SHP77 treated with DMSO at 0.1 percent for 48 hours (cell line): ENCODE data around the gene FCHO1.

Experiments
- DNase-seq: peaks from one replicate; lab custom pipeline; 2025; lab: John Stamatoyannopoulos, UW

The FCHO1 gene

GRCh38 chr19:17751103-17751911, at the start of gene FCHO1:
Gene FCHO1, plus strand, starts transcription at chr19:17751477. Its CDS starts 3,688 bp downstream, at chr19:17755165.
- DNase-seq, result no peak

- DNase-seq, result no peak
Measured at GRCh38 chr19:17703824-17704463, 47.3 kb upstream of the FCHO1 start.

DNA sequence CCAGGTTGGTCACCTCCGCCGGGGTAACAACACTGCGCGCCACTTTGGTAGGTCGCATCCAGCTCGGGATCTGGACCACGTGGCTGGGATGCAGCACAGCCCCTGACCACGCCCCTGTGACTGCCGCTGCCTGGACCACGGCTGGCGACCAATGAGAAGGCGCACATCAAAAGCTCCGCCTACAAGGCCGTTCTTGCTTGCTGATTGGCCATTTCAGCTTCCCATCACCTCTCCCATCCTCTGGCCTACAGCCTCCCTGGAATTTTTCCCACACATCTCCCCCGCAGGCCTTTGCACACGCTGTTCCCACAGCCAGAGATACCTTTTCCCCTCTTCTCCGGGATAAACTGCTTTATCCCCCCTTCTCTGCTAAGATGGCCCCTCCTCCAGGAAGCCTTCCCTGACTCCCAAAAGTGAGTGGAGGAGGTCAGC, 44.5 kb upstream of the FCHO1 start:
- DNase-seq, result no peak

DNA sequence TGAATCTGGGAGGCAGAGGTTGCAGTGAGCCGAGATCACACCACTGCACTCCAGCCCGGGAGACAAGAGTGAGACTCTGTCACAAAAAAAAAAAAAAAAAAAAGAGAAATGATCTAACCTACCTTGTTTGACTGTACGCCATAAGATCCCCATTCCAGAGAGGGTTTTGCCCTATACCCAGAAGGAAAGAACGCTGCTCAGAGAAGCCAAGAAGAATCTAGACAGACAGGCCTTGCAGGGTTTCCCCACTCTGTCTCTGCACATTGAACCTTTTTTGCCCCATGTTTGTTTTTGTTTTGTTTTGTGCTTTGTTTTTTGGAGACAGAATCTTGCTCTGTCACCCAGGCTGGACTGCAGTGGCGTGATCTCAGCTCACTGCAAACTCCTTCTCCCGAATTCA, 39.4 kb upstream of the FCHO1 start:
- no peak for DNase-seq

- no peak for DNase-seq
Measured at GRCh38 chr19:17716309-17716929, 34.9 kb upstream of the FCHO1 start.

GRCh38 chr19:17718550-17718946, 32.7 kb upstream of the FCHO1 start:
- DNase-seq, result no peak

DNA sequence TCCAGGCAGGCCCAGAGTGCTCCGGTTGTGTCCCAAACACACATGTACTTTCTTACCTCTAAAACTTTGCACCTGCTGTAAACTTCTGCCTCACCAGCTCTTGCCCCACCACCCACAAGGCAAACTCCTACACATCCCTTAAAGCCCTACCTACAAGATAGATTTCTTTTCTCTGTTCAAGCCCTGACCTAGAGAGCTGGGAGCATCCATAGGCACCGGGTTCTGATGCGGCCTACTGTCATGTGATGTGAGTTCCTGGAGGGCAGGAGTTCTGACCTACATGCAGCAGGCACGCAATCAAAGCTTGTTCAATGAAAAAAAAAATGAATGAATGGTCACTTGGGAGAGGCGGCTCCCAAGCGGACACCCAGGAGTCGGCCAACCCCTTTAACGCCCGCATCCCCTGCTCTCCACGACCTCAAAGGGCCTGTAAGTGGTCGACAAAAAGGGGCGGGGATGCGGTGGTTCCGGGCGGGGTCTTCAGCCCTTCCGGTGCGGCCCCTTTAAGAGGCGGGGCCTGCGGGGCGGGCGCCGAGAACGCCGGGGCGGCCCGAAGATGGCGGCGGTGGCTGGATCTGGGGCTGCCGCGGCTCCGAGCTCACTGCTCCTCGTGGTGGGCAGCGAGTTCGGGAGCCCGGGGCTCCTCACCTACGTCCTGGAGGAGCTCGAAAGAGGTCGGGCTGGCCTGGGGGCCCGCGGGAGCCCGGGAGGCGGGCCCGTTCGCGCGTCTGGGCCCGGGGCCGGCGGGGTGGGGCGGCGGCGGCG, 32.1 kb upstream of the FCHO1 start, which contains the start of gene MAP1S:
Gene MAP1S (plus strand): TSS at position 534 of the 765 bp plus-strand sequence. CDS start 23 bp downstream, at position 557.
- no peak for DNase-seq

DNA sequence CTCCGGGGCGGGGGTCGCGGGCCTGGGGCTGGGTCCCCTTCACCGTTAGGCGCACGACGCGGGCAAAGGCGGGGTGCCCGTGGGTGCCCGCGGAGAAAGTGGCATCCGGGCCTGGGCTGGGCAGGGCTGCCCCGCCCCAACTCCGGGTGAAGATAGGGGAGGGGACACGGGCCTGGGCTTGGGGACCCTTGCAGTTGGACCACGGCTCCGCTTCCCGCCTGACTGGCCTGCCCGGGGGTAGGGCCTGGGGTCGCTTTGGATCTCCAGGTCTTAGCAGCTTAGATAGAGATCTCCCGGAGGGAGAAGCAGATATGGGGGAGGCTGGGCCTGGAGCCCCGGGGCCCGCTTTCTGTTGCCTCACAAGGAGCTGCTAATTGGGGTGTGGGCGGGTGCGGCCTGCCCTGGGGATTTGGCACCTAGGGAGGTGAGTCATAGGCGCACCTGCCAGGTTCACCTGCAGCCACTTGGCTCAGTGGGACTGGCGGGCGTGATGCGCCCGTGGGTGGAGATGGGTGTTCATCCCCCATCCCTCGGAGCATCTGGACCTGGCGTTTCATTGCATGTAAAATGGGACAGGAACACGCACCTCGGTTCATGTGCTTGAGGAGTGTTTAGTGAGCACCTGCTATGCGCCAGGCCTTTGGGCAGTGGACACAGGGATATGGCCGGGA, 31.4 kb upstream of the FCHO1 start:
- no peak for DNase-seq

DNA sequence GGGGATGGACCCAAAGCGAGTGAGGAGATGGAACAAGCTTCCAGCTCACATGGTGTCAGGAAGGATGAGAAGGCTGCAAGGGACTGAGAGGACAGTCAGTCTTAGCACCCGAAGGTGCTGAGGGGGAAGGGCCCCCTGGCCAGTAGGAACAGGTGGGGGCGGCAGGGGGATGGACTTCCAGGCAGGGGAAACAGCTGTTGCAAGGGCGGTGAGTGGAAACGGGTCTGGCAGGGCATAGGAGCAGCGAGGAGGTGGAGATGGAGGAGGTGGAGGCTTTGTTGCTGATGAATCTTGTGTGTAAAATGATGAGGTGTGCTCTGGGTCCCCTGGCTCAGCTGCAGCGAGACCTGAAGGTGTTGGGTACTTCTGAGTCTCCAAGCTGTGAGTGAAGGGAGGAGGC, 30.8 kb upstream of the FCHO1 start:
- DNase-seq, result no peak

DNA sequence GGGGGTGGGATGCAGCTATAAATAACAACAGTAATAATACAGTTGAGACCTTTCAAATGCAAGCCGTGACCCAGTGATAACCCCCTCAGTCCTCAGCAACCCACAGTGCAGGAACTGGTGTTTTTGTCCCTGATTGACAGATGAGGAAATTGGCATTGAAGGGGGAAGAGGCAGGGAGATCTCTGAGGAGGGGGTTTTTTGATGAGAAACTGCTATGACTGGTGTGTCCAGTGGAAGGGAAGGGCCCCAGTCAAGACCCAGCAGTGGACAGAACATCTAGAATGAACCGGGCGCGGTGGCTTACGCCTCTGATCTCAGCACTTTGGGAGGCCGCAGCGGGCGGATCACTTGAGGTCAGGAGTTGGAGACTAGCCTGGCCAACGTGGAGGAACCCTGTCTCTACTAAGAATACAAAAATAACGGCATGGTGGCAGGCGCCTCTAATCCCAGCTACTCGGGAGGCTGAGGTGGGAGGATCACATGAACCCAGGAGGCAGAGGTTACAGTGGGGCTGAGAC, 30.1 kb upstream of the FCHO1 start:
- DNase-seq, result no peak

- DNase-seq, result no peak
Measured at GRCh38 chr19:17721821-17722220, 29.5 kb upstream of the FCHO1 start.

DNA sequence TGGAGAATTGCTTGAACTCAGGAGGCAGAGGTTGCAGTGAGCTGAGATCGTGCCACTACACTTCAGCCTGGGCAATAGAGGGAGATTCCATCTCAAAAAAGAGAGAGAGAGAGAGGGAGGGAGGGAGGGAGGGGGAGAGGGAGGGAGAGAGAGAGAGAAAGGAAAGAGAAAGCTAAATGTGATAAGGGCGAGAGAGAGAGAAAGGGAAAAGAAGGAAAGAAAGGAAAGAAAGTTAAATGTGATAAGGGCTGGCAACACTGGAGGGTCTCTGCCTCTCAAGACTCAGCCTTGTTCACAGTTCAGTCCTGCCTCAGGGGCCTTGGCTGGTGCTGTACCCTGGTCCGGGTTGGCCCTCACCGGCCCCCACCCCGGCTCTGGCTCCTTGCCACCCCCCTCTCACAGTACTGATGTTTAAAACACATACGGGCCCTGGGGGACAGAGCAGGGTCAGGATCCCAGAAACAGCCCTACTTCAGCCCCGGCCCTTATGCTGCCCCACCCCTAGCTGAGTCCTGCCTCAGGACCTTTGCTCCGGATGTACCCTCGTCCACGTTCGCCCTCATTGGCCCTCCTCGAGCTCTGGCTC, 28.5 kb upstream of the FCHO1 start:
- DNase-seq, result no peak

DNA sequence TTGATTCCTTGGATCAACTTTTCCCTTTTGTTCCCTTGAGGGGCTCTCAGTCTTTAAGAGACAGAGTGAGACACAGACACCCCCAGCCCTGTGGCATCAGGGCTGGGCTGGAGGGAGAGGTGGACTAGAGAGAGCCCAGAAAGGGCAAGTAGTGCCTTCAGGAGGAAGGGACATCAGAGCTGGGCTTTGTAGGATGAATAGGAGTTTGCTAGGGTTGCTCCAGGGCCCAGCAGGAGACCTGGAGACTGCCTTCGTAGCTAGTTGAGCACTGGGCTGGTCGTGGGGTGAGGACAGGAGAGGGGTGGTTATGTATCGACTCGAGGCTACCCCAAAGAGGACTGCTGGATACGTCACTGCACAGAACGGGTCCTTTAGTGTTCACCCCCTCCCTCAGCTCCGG, 26.6 kb upstream of the FCHO1 start:
- DNase-seq, result no peak

GRCh38 chr19:17725422-17726078, 25.7 kb upstream of the FCHO1 start:
- DNase-seq, result no peak

DNA sequence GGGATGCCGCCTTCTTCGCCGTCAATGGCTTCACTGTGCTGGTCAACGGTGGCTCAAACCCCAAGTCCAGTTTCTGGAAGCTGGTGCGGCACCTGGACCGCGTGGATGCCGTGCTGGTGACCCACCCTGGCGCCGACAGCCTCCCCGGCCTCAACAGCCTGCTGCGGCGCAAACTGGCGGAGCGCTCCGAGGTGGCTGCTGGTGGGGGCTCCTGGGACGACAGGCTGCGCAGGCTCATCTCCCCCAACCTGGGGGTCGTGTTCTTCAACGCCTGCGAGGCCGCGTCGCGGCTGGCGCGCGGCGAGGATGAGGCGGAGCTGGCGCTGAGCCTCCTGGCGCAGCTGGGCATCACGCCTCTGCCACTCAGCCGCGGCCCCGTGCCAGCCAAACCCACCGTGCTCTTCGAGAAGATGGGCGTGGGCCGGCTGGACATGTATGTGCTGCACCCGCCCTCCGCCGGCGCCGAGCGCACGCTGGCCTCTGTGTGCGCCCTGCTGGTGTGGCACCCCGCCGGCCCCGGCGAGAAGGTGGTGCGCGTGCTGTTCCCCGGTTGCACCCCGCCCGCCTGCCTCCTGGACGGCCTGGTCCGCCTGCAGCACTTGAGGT, 25.0 kb upstream of the FCHO1 start:
- no peak for DNase-seq

- DNase-seq, result no peak
Measured at GRCh38 chr19:17726964-17727773, 24.1 kb upstream of the FCHO1 start.

DNA sequence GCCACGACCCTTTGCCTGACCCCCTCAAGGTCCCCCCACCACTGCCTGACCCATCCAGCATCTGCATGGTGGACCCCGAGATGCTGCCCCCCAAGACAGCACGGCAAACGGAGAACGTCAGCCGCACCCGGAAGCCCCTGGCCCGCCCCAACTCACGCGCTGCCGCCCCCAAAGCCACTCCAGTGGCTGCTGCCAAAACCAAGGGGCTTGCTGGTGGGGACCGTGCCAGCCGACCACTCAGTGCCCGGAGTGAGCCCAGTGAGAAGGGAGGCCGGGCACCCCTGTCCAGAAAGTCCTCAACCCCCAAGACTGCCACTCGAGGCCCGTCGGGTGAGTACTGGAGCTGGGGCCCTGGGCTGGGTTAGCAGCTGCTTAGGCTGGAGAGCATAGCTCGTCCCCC, 23.4 kb upstream of the FCHO1 start:
- no peak for DNase-seq

DNA sequence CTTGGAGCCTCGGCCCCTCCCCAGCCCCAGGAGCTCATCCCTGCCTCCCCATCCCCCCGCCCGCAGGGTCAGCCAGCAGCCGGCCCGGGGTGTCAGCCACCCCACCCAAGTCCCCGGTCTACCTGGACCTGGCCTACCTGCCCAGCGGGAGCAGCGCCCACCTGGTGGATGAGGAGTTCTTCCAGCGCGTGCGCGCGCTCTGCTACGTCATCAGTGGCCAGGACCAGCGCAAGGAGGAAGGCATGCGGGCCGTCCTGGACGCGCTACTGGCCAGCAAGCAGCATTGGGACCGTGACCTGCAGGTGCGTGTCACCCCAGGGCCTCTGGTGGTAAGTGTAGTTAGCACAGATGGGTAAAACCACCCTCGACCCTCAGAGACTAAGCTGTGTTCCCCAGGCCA, 18.1 kb upstream of the FCHO1 start:
- no peak for DNase-seq

DNA sequence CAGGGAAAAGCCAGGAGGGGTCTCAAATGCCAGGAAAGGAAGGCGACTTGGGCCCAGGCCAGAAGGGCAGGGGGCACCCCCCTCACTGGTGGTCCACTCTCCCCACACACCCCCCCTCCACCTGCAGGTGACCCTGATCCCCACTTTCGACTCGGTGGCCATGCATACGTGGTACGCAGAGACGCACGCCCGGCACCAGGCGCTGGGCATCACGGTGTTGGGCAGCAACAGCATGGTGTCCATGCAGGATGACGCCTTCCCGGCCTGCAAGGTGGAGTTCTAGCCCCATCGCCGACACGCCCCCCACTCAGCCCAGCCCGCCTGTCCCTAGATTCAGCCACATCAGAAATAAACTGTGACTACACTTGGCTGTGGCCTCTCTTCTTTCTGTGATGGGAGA, 17.1 kb upstream of the FCHO1 start:
- no peak for DNase-seq
